ENCODE data around the gene FGA.

The FGA gene

DNA sequence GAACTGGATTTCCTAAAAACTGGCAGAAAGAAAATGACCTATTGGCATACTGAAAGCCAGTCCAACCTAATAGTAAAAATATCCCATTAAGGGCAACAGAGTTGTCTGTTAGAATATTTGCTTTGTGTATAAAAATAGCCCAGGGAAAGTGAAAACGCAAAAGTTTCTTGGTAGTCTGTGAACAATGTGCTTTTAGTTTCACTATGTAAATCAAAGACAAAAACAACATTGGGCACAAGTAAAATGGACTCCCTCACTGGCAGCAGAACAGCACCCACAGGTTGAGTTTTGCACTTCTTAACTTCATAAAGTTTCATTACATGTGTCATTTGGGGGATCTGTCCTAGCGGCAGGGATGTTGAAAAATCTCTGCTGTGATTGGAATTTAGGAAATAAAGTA lies 26.2 kb upstream of the FGA start:
- DNase-seq (ENCODE audit: low read depth) = no peak
- TF ChIP-seq, protein P1, sequence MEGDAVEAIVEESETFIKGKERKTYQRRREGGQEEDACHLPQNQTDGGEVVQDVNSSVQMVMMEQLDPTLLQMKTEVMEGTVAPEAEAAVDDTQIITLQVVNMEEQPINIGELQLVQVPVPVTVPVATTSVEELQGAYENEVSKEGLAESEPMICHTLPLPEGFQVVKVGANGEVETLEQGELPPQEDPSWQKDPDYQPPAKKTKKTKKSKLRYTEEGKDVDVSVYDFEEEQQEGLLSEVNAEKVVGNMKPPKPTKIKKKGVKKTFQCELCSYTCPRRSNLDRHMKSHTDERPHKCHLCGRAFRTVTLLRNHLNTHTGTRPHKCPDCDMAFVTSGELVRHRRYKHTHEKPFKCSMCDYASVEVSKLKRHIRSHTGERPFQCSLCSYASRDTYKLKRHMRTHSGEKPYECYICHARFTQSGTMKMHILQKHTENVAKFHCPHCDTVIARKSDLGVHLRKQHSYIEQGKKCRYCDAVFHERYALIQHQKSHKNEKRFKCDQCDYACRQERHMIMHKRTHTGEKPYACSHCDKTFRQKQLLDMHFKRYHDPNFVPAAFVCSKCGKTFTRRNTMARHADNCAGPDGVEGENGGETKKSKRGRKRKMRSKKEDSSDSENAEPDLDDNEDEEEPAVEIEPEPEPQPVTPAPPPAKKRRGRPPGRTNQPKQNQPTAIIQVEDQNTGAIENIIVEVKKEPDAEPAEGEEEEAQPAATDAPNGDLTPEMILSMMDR (IDR thresholded peaks at IDR 0.05; ENCODE audit: low read depth, low read length, missing control alignments) = no peak

DNA sequence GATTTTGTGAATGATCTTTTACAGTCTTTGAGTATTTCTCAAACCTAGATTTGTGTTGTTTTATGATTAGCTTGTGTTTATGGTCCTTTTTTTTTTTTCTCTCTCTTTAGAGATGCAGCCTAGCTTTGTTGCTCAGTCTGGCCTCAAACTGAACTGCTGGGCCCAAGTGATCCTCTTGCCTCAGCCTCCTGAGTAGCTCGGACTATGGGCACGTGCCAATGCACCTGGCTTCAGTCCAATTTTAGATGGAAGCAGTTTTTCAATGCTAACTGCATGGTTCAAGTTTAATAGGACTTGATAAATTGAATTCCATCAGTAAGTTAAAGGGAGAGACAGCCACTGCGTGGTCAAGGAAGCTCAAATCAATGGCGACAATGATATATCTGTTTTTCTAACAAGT lies 25.7 kb upstream of the FGA start:
- no peak for DNase-seq (ENCODE audit: low read depth)
- H3K4me3 ChIP-seq (ENCODE audit: low read depth, low read length) = no peak overlapping the region
- in situ Hi-C loops (cut with HindIII; ENCODE audit: low sequenced_read_pairs) = no loop called here
- TF ChIP-seq, protein P1 (IDR thresholded peaks at IDR 0.05; ENCODE audit: low read depth, low read length, missing control alignments) = no peak

More for the DNA sequence above, 26.2 kb upstream of the FGA start:
- no peak overlapping the region for H3K4me3 ChIP-seq (ENCODE audit: low read depth, low read length)
- in situ Hi-C loops (cut with HindIII; ENCODE audit: low sequenced_read_pairs) = no loop called here

DNA sequence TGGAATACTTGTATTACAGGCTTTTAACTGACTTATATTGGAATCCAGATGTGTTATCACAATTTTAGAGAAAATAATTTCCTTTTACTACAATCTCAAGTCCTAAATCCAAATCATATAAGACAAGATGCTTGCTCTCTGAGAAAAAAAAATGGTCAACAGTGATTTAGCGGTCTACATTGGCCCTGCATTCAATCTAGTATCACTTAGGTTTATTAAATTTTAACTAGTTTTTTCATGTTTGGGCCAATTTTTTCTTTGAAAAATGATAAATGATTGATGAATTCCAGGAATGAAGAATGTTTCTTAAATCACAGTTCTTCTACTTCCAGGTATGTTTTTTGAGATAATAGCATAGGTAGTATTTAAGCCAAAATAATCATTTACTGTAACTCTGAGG lies 24.7 kb upstream of the FGA start:
- in situ Hi-C loops (cut with HindIII; ENCODE audit: low sequenced_read_pairs) = no loop called here
- DNase-seq (ENCODE audit: low read depth) = no peak
- no peak overlapping the region for H3K4me3 ChIP-seq (ENCODE audit: low read depth, low read length)
- TF ChIP-seq, protein P1 (IDR thresholded peaks at IDR 0.05; ENCODE audit: low read depth, low read length, missing control alignments) = no peak

DNA sequence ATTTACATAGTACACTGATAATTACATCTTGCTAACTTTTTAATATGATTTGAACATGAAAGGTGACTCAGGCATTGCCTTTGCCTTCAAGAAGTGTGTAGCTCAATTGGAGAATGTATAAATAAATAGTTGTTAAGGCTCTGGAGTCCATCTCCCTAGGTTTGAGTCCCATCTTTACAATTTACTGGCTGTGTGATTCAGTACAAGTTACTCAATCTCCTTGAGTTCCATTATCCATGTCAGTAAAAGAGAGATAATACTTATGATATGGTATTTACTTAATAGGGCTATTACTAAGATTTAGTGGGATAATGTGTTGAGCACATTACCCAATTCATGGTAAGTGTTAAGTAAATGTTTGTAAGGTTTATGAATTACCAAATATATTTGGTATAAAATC lies 23.8 kb upstream of the FGA start:
- in situ Hi-C loops (cut with HindIII; ENCODE audit: low sequenced_read_pairs) = no loop called here
- no peak overlapping the region for H3K4me3 ChIP-seq (ENCODE audit: low read depth, low read length)
- TF ChIP-seq, protein P1 (IDR thresholded peaks at IDR 0.05; ENCODE audit: low read depth, low read length, missing control alignments) = no peak
- DNase-seq (ENCODE audit: low read depth) = no peak

DNA sequence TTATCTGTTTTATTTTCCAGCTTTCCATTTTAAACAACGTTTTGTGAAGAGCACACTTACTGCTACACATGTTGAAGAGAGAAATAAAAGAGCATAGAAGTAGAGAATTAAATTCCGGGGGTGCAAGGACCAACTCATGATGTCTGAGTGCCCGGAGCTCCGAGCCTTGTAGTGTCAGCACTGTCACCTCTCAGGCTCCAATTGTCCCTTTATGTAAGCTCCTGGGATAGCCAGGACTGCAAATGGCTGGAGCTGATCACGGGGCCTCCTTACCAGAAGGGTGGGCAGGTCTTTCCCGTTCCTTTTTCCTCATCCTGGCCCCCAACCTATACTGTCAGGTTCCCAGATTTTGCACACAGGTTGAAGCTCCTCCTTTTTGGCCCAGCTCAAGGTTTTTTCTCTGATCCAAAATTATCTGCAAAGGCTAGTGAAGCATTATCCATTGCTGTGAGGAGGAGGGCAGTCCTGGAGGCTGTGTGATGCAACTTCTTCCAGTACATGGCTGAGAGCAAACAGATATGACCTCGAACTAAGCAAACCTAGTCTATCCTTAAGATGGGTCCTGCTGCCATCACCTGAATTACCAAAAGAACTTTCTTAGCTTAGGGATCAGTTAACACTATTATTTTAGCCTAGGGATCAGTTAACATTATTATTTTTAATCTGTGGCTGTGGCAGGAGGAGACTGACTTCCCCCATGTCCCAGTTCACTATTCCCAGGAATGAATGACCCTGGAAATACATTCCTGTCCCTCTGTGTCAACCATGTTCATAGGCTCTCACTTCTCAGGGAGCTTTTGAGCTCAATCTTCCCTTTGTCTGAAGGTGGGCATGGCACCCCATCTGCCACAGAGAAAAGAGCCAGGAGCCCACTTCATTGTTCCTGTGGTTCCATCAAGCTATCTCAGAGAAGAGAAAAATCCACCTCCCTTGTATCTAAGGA lies 22.2 kb upstream of the FGA start, which contains the start of gene FGG:
Gene FGG (minus strand): TSS at position 185 of the 943 bp plus-strand sequence. CDS start 47 bp downstream, at position 138.
- in situ Hi-C loops (cut with HindIII; ENCODE audit: low sequenced_read_pairs) = no loop called here
- H3K4me3 ChIP-seq (ENCODE audit: low read depth, low read length) = no peak within 1 kb of the TSS
- TF ChIP-seq, protein P1 (IDR thresholded peaks at IDR 0.05; ENCODE audit: low read depth, low read length, missing control alignments) = no peak
- DNase-seq (ENCODE audit: low read depth) = no peak

DNA sequence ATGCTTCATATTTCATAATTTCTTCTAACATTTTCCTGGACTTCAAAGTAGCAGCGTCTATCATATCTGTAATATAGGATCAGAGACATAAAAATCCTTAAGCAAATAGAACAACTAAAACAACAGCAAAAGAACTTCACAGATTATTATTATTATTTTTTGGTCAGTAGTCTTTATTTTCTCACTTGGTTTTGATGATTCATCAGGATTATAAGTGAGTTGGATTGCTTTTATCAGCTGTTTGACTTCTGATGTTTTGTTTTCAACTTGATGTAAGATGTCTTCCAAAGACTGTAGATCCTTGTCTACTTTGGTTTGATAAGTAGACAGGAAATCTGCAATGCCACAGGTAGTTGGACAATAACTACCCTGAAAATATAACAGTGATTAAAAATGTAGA lies 21.3 kb upstream of the FGA start:
- no peak overlapping the region for H3K4me3 ChIP-seq (ENCODE audit: low read depth, low read length)
- in situ Hi-C loops (cut with HindIII; ENCODE audit: low sequenced_read_pairs) = no loop called here
- DNase-seq (ENCODE audit: low read depth) = no peak
- TF ChIP-seq, protein P1 (IDR thresholded peaks at IDR 0.05; ENCODE audit: low read depth, low read length, missing control alignments) = no peak
